RWPE1 (cell line): ENCODE measurements around the gene SCN1B.

Experiments used
- CTCF ChIA-PET: fragments of 350-600 bp; sonication (Branson Sonifier 250); formaldehyde crosslinking; extraction: SDS; loops from one replicate; lab custom pipeline; 2021; lab: Yijun Ruan, JAX
- POLR2A ChIA-PET: fragments of 400-600 bp; formaldehyde crosslinking; extraction: SDS; loops from one replicate; lab custom pipeline; 2020; ENCODE audit warnings: antibody characterized with exemption; ENCODE audit not compliant: low non-redundant PET; lab: Yijun Ruan, JAX
- DNase-seq: peaks from one replicate; pipeline ENCODE4 v3.0.0; 2012; ENCODE audit warnings: low spot score
- H3K27ac ChIP-seq: fragments of 450-650 bp; 2 replicates; pipeline ENCODE4 v1.5.1; 2017
- CTCF ChIP-seq: fragments of 450-650 bp; conservative IDR thresholded peaks from 2 replicates; pipeline ENCODE4 v1.5.1; 2017; ENCODE audit warnings: low read depth, mild to moderate bottlenecking

The SCN1B gene

GRCh38 chr19:35053667-35054293 is 23.5 kb downstream of the SCN1B start:
- CTCF ChIA-PET = interaction anchor here (0.7 to 2.1 kb wide), 2 partner anchors 9 to 109 kb away, joined by 3 to 9 read pairs; no protein-coding TSS in a partner anchor

GRCh38 chr19:35054626-35055025 is 24.4 kb downstream of the SCN1B start:
- DNase-seq = no peak
- ChIA-PET CTCF (interaction anchor here (0.6 to 1.7 kb wide), 5 partner anchors 8 to 88 kb away, joined by 3 to 12 read pairs (median 4); no protein-coding TSS in a partner anchor), POLR2A (no interaction called here)
- no peak for TF ChIP-seq CTCF
- H3K27ac ChIP-seq = no peak overlapping the region

More at GRCh38 chr19:35053667-35054293, 23.5 kb downstream of the SCN1B start:
- TF ChIP-seq CTCF = no peak
- POLR2A ChIA-PET = no interaction called here
- no peak for DNase-seq
- H3K27ac ChIP-seq = no peak overlapping the region

- peak; percentile 42 for TF ChIP-seq CTCF
- DNase-seq = peak; percentile 24
- H3K27ac ChIP-seq = no peak overlapping the region
- ChIA-PET CTCF (interaction anchor here (0.5 to 1.7 kb wide), 8 partner anchors 8 to 85 kb away, joined by 3 to 12 read pairs (median 4); no protein-coding TSS in a partner anchor), POLR2A (no interaction called here)
These were observed 25.5 kb downstream of the SCN1B start for GRCh38 chr19:35055715-35056179.

- DNase-seq = no peak
- ChIA-PET CTCF (interaction anchor here (0.6 to 0.8 kb wide), 2 partner anchors 11 to 1841 kb away, joined by 3 to 7 read pairs; no protein-coding TSS in a partner anchor), POLR2A (no interaction called here)
- no peak for TF ChIP-seq CTCF
- no peak overlapping the region for H3K27ac ChIP-seq
These were observed 26.3 kb downstream of the SCN1B start for GRCh38 chr19:35056513-35057063.

- H3K27ac ChIP-seq = no peak overlapping the region
- POLR2A ChIA-PET = no interaction called here
- CTCF ChIA-PET = interaction anchor here (0.7 to 1.2 kb wide), 3 partner anchors 8 to 77 kb away, joined by 3 to 5 read pairs (median 4); no protein-coding TSS in a partner anchor
- DNase-seq = no peak
- no peak for TF ChIP-seq CTCF
These were observed 28.1 kb downstream of the SCN1B start for GRCh38 chr19:35058370-35058769.

GRCh38 chr19:35059006-35059798 is 28.9 kb downstream of the SCN1B start:
- ChIA-PET POLR2A (no interaction called here), CTCF (interaction anchor here (0.5 to 1.2 kb wide), 3 partner anchors 8 to 76 kb away, joined by 3 to 5 read pairs (median 4); no protein-coding TSS in a partner anchor)
- DNase-seq = no peak
- H3K27ac ChIP-seq = no peak overlapping the region
- TF ChIP-seq CTCF = no peak
